Endothelial cell of umbilical vein (primary cell): ENCODE results near the gene CD300LB. TPM values are rescaled to one million over a fixed set of nuclear protein-coding genes. Genes with fewer than 3 reads are reported as not detected.

Source experiments
- BruUV-seq: library from RNA; stranded (reverse); fragments of 400-500 nt; replicated peaks from 2 replicates; lab custom pipeline; 2021; lab: Mats Ljungman, UMichigan
- CTCF ChIA-PET: fragments of 300-600, 350-600 bp; sonication (Branson Sonifier 250); formaldehyde crosslinking; loops from one replicate; lab custom pipeline; 2021; ENCODE audit warnings: antibody characterized with exemption, inconsistent platforms; lab: Charles Lee
- POLR2A ChIA-PET: fragments of 300-600, 350-600 bp; sonication (Branson Sonifier 250); formaldehyde crosslinking; loops from one replicate; lab custom pipeline; 2021; ENCODE audit warnings: antibody characterized with exemption, inconsistent platforms; lab: Charles Lee
- DNase-seq: peaks from one replicate; pipeline ENCODE4 v3.0.0-alpha.2; 2011; ENCODE audit warnings: low read depth, low spot score
- FAIRE-seq: peaks from 2 replicates; lab custom pipeline; 2011; peaks lifted over from hg19 to GRCh38; lab: Jason Lieb, UNC
- H2AFZ ChIP-seq: 2 replicates; pipeline ENCODE4 v1.6.0; 2012; ENCODE audit warnings: low read depth, low read length, control low read depth, inconsistent platforms
- H3K27ac ChIP-seq: 2 replicates; pipeline ENCODE4 v1.5.1; 2011; ENCODE audit warnings: low read depth, mild to moderate bottlenecking, control low read depth, low read length, moderate library complexity; ENCODE audit not compliant: insufficient read depth
- H3K27me3 ChIP-seq, 2 experiments: 2 replicates each; pipeline versions ENCODE4 v1.6.0 to v1.6.1; 2011; ENCODE audit warnings: low read length in 2 of 2, mixed read lengths in 1 of 2; ENCODE audit not compliant: control insufficient read depth in 2 of 2, insufficient read depth in 2 of 2
- H3K36me3 ChIP-seq, 2 experiments: 2 replicates in 1 of 2; 3 replicates in 1 of 2; pipeline ENCODE4 v1.5.1; 2011; ENCODE audit warnings: low read length in 2 of 2, mild to moderate bottlenecking in 1 of 2, moderate library complexity in 1 of 2; ENCODE audit not compliant: control insufficient read depth in 2 of 2, insufficient read depth in 2 of 2; ENCODE audit errors: extremely low read depth in 1 of 2
- H3K4me1 ChIP-seq: 3 replicates; pipeline ENCODE4 v1.5.1; 2011; ENCODE audit warnings: mild to moderate bottlenecking, low read length; ENCODE audit not compliant: control insufficient read depth, insufficient read depth; ENCODE audit errors: extremely low read depth
- H3K4me2 ChIP-seq: 2 replicates; pipeline ENCODE4 v1.6.1; 2011; ENCODE audit warnings: low read length, control low read depth, mixed read lengths; ENCODE audit not compliant: insufficient read depth
- H3K4me3 ChIP-seq, 3 experiments: fragments of 200-600 bp in 1 of 3; sonication (generic), shearing (Covaris generic) in 1 of 3; replicated peaks in 1 of 3; 2 replicates each; pipeline ENCODE4 v1.5.1; 2011 to 2016; ENCODE audit warnings: control low read depth in 3 of 3, low read length in 3 of 3, mild to moderate bottlenecking in 2 of 3, inconsistent platforms in 1 of 3, low read depth in 1 of 3, moderate library complexity in 1 of 3; ENCODE audit not compliant: insufficient read depth in 1 of 3
- H3K79me2 ChIP-seq: 2 replicates; pipeline ENCODE4 v1.6.0; 2012; ENCODE audit warnings: low read length, inconsistent platforms; ENCODE audit not compliant: control insufficient read depth, insufficient read depth
- H3K9ac ChIP-seq: replicated peaks from 2 replicates; pipeline ENCODE3; 2011; ENCODE audit warnings: low read length, control low read depth; ENCODE audit not compliant: insufficient read depth; ENCODE audit errors: extremely low read depth
- H3K9me1 ChIP-seq: replicated peaks from 3 replicates; pipeline ENCODE4 v1.6.0; 2011; ENCODE audit warnings: mild to moderate bottlenecking, low read length; ENCODE audit not compliant: control insufficient read depth, insufficient read depth; ENCODE audit errors: extremely low read depth
- H3K9me3 ChIP-seq: replicated peaks from 2 replicates; pipeline ENCODE4 v1.5.1; 2012; ENCODE audit warnings: low read length, inconsistent platforms; ENCODE audit not compliant: control insufficient read depth, insufficient read depth
- H4K20me1 ChIP-seq: replicated peaks from 2 replicates; pipeline ENCODE3; 2011; ENCODE audit warnings: mild to moderate bottlenecking, low read length; ENCODE audit not compliant: control insufficient read depth, insufficient read depth; ENCODE audit errors: extremely low read depth
- EZH2 ChIP-seq: IDR thresholded peaks from 2 replicates; pipeline ENCODE4 v1.6.1; 2012; ENCODE audit warnings: borderline replicate concordance, low read depth, mild to moderate bottlenecking, moderate library complexity, low read length, inconsistent platforms; ENCODE audit not compliant: severe bottlenecking
- FOS ChIP-seq: IDR thresholded peaks from 2 replicates; pipeline ENCODE4 v1.6.1; 2011; ENCODE audit warnings: mild to moderate bottlenecking, low read length, moderate library complexity, borderline replicate concordance; ENCODE audit not compliant: insufficient read depth
- GATA2 ChIP-seq: IDR thresholded peaks from 2 replicates; pipeline ENCODE4 v1.7.0; 2011; ENCODE audit warnings: low read depth, mild to moderate bottlenecking, moderate library complexity, mixed read lengths, low read length; ENCODE audit not compliant: insufficient read length, insufficient read depth
- JUN ChIP-seq: IDR thresholded peaks from 2 replicates; pipeline ENCODE4 v1.6.1; 2011; ENCODE audit warnings: borderline replicate concordance, low read depth; ENCODE audit not compliant: insufficient read length, insufficient read depth
- MYC ChIP-seq: IDR thresholded peaks from one replicate; pipeline ENCODE4 v1.6.1; 2011; ENCODE audit warnings: mild to moderate bottlenecking, low read depth, low read length
- POLR2A ChIP-seq: IDR thresholded peaks from 2 replicates; pipeline ENCODE4 v1.6.1; 2012; ENCODE audit warnings: low read depth, mild to moderate bottlenecking, control low read depth, low read length
- POLR2AphosphoS5 ChIP-seq: IDR thresholded peaks from 2 replicates; pipeline ENCODE4 v1.6.1; 2012; ENCODE audit warnings: low read depth, mild to moderate bottlenecking, control low read depth, low read length, moderate library complexity; ENCODE audit not compliant: insufficient read depth
- dilution Hi-C: fragments of 300-500 bp; cut with MboI; formaldehyde crosslinking; loops from one replicate; pipeline ENCODE4 v1.15.0; 2019; ENCODE audit warnings: low sequenced_read_pairs; ENCODE audit not compliant: extremely low pct_ligation_motif_present
- intact Hi-C: fragments of 100-400 bp; cut with micrococcal nuclease; formaldehyde crosslinking; loops from one replicate; pipeline ENCODE4 v1.10.0; 2022
- polyA plus RNA-seq, 4 experiments: library from polyadenylated mRNA; depleted of rRNA in 3 of 4; stranded (reverse) in 3 of 4; unstranded in 1 of 4; fragments of >200 nt; gene quantifications; 2 replicates each; pipeline versions ENCODE4 v1.2.1 to v1.2.3, GENCODE V29; 2011 to 2012; ENCODE audit warnings: missing spikeins in 1 of 4
- total RNA-seq: library from RNA; stranded (reverse); gene quantifications from 2 replicates; pipeline ENCODE4 v1.2.3, GENCODE V29; 2021
- TF ChIP-seq, protein P1 (sequence below), 2 donors: IDR thresholded peaks; 1 replicate in 1 of 2; 2 replicates in 1 of 2; pipeline ENCODE4 v1.5.1; 2011; ENCODE audit warnings: low read length in 2 of 2, mild to moderate bottlenecking in 2 of 2, moderate library complexity in 2 of 2, control low read depth in 1 of 2, inconsistent platforms in 1 of 2, low read depth in 1 of 2; ENCODE audit not compliant: insufficient read depth in 1 of 2; ENCODE audit errors: extremely low read depth in 1 of 2
- TF ChIP-seq, protein P2 (sequence below): IDR thresholded peaks from 2 replicates; pipeline ENCODE4 v1.6.1; 2011; ENCODE audit not compliant: insufficient read depth, insufficient read length

CD300LB gene
- total and polyA plus RNA-seq, 2 donors (not counting 3 experiments of a cell fraction or from before 2014, with no cell fraction given), result not detected

DNA sequence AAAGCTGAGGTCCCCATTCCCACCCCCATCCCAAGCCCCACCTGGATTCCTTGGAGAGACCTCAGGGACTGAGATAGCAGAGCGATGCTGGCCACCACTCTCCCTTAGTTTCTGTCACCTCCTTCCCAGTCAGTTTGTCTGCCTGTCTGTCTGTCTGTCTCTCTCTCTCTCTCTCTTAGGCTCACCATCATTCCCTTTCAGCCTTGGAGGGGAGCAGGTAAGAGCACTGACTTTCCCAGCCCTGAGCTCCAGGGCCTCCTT lies 5.9 kb downstream of the CD300LB start:
- no peaks in the 10 kb centered on the region for H3K4me1 ChIP-seq
- no peaks in the 10 kb centered on the region for H3K36me3 ChIP-seq
- no peaks in the 10 kb centered on the region for H3K27me3 ChIP-seq
- H3K9me1 ChIP-seq, result no peaks in the 10 kb centered on the region
- intact Hi-C loops (no loop called here), dilution Hi-C loops (no loop called here)
- no peak overlapping the region for H2AFZ ChIP-seq
- TF ChIP-seq EZH2 (no peak), POLR2AphosphoS5 (no peak), POLR2A (no peak), GATA2 (no peak), JUN (no peak), MYC (no peak), FOS (no peak)
- TF ChIP-seq, protein P1, sequence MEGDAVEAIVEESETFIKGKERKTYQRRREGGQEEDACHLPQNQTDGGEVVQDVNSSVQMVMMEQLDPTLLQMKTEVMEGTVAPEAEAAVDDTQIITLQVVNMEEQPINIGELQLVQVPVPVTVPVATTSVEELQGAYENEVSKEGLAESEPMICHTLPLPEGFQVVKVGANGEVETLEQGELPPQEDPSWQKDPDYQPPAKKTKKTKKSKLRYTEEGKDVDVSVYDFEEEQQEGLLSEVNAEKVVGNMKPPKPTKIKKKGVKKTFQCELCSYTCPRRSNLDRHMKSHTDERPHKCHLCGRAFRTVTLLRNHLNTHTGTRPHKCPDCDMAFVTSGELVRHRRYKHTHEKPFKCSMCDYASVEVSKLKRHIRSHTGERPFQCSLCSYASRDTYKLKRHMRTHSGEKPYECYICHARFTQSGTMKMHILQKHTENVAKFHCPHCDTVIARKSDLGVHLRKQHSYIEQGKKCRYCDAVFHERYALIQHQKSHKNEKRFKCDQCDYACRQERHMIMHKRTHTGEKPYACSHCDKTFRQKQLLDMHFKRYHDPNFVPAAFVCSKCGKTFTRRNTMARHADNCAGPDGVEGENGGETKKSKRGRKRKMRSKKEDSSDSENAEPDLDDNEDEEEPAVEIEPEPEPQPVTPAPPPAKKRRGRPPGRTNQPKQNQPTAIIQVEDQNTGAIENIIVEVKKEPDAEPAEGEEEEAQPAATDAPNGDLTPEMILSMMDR (IDR thresholded peaks at IDR 0.05; ENCODE audit: extremely low read depth in 1 of 2, insufficient read depth in 1 of 2, low read depth in 1 of 2, low read length in 2 of 2), result no peak
- TF ChIP-seq, protein P2, sequence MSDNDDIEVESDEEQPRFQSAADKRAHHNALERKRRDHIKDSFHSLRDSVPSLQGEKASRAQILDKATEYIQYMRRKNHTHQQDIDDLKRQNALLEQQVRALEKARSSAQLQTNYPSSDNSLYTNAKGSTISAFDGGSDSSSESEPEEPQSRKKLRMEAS, result no peak
- DNase-seq (no peak), FAIRE-seq (peak; percentile 98)
- H3K4me3 ChIP-seq, result no peak overlapping the region
- POLR2A ChIA-PET, result no interaction called here
- no peaks in the 10 kb centered on the region for H3K79me2 ChIP-seq
- H3K27ac ChIP-seq, result no peak overlapping the region
- H3K9me3 ChIP-seq, result peaks cover 2% of the 10 kb centered on the region
- H3K9ac ChIP-seq, result no peak overlapping the region
- CTCF ChIA-PET, result no interaction called here
- H4K20me1 ChIP-seq, result no peaks in the 10 kb centered on the region
- BruUV-seq, result no TSS peak
- no peak overlapping the region for H3K4me2 ChIP-seq
